Fibroblast of skin of left biceps (primary cell): ENCODE measurements around the gene LAMA4.
A peak's percentile ranks its signal among the peaks of the same experiment; 100 is the strongest.

ENCODE experiments used
- DNase-seq, 2 experiments: peaks; one replicate each; pipeline ENCODE4 v3.0.0-alpha.2; 2013; ENCODE audit warnings: low read depth in 2 of 2

The LAMA4 gene

GRCh38 chr6:112237066-112237465 is 17.3 kb downstream of the LAMA4 start:
- no peak for DNase-seq

GRCh38 chr6:112235956-112236355 is 18.4 kb downstream of the LAMA4 start:
- no peak for DNase-seq

- no peak for DNase-seq
These were observed 19.8 kb downstream of the LAMA4 start for GRCh38 chr6:112234601-112235000.

- peak in 1 of 2 experiments; percentile 85 for DNase-seq
These were observed 20.5 kb downstream of the LAMA4 start for GRCh38 chr6:112233847-112234246.

GRCh38 chr6:112232845-112233256 is 21.5 kb downstream of the LAMA4 start:
- DNase-seq = peak in 1 of 2 experiments; percentile 80

GRCh38 chr6:112231594-112232060 is 22.7 kb downstream of the LAMA4 start:
- DNase-seq = peak; percentile 80 to 83

- DNase-seq = no peak
These were observed 23.2 kb downstream of the LAMA4 start for GRCh38 chr6:112231164-112231563.

GRCh38 chr6:112228480-112229332 is 25.7 kb downstream of the LAMA4 start:
- DNase-seq = no peak

GRCh38 chr6:112227992-112228391 is 26.4 kb downstream of the LAMA4 start:
- DNase-seq = no peak

- no peak for DNase-seq
These were observed 27.0 kb downstream of the LAMA4 start for GRCh38 chr6:112227411-112227810.

GRCh38 chr6:112225691-112226090 is 28.7 kb downstream of the LAMA4 start:
- no peak for DNase-seq

GRCh38 chr6:112224088-112224487 is 30.3 kb downstream of the LAMA4 start:
- DNase-seq = no peak

- DNase-seq = peak; percentile 97 to 98
These were observed 31.1 kb downstream of the LAMA4 start for GRCh38 chr6:112223070-112223861.

GRCh38 chr6:112221981-112222852 is 32.1 kb downstream of the LAMA4 start:
- DNase-seq = peak; percentile 84 to 86

- DNase-seq = no peak
These were observed 32.8 kb downstream of the LAMA4 start for GRCh38 chr6:112221561-112221960.

- DNase-seq = no peak
These were observed 35.8 kb downstream of the LAMA4 start for GRCh38 chr6:112218563-112218962.

- peak; percentile 69 to 81 for DNase-seq
These were observed 37.5 kb downstream of the LAMA4 start for GRCh38 chr6:112216662-112217551.

- DNase-seq = no peak
These were observed 38.7 kb downstream of the LAMA4 start for GRCh38 chr6:112215488-112216284.

GRCh38 chr6:112214739-112215269 is 39.6 kb downstream of the LAMA4 start:
- no peak for DNase-seq

GRCh38 chr6:112210852-112211251 is 43.5 kb downstream of the LAMA4 start:
- DNase-seq = no peak
